HCT116 (cell line): ENCODE data around the gene SORL1-AS1.

Source experiments
- ATAC-seq: fragments of 200-7000 bp; cut with Tn5 transposase; 2 replicates; pipeline ENCODE4 v1.9.1; 2020; ENCODE audit warnings: mild to moderate bottlenecking, moderate library complexity
- BruUV-seq: library from RNA; stranded (reverse); fragments of 400-500 nt; replicated peaks from 2 replicates; lab custom pipeline; 2021; lab: Mats Ljungman, UMichigan
- CTCF ChIA-PET: fragments of 300-600 bp; sonication (Branson Sonifier 250); formaldehyde crosslinking; loops from one replicate; lab custom pipeline; 2021; ENCODE audit warnings: antibody characterized with exemption; lab: Charles Lee
- POLR2A ChIA-PET: fragments of 300-600, 350-600 bp; sonication (Branson Sonifier 250); formaldehyde crosslinking; loops from one replicate; lab custom pipeline; 2021; ENCODE audit warnings: antibody characterized with exemption; lab: Charles Lee
- RAD21 ChIA-PET, 2 experiments: fragments of 300-600 bp; sonication (Branson Sonifier 250); formaldehyde crosslinking; loops; one replicate each; lab custom pipeline; 2023; ENCODE audit warnings: low total read pairs in 2 of 2; ENCODE audit not compliant: uncharacterized antibody in 2 of 2, unreplicated experiment in 2 of 2, low non-redundant PET in 1 of 2; lab: Charles Lee
- DNase-seq: peaks from one replicate; pipeline ENCODE4 v3.0.0-alpha.2; 2010; ENCODE audit warnings: low read depth, low spot score
- H2AFZ ChIP-seq: fragments of 200-600 bp; shearing (Covaris generic), sonication (generic); 2 replicates; pipeline ENCODE4 v1.6.1; 2017; ENCODE audit warnings: low read depth, mixed run types, mixed read lengths, antibody characterized with exemption, low read length; ENCODE audit not compliant: poor library complexity, severe bottlenecking
- H3K27ac ChIP-seq: 2 replicates; pipeline ENCODE4 v1.5.1; 2012; ENCODE audit warnings: low read depth, low read length
- H3K27me3 ChIP-seq: fragments of 200-600 bp; sonication (generic); 2 replicates; pipeline ENCODE4 v1.6.1; 2016; ENCODE audit warnings: mixed run types, low read length, mixed read lengths; ENCODE audit not compliant: insufficient read depth
- H3K36me3 ChIP-seq, 2 experiments: fragments of 200-500 bp in 1 of 2; fragments of 200-600 bp in 1 of 2; sonication (Bioruptor generic) in 1 of 2; sonication (generic) in 1 of 2; 2 replicates each; pipeline versions ENCODE4 v1.5.1 to v1.6.1; 2014 to 2016; ENCODE audit warnings: low read length in 2 of 2, inconsistent platforms in 1 of 2, mixed read lengths in 1 of 2, mixed run types in 1 of 2; ENCODE audit not compliant: insufficient read depth in 2 of 2, control insufficient read depth in 1 of 2
- H3K4me1 ChIP-seq, 2 experiments: fragments of 200-600 bp in 1 of 2; sonication (generic) in 1 of 2; 2 replicates each; pipeline versions ENCODE4 v1.5.1 to v1.6.1; 2012 to 2017; ENCODE audit warnings: low read length in 2 of 2, inconsistent platforms in 1 of 2, mild to moderate bottlenecking in 1 of 2, mixed read lengths in 1 of 2, mixed run types in 1 of 2, moderate library complexity in 1 of 2; ENCODE audit not compliant: insufficient read depth in 2 of 2, control insufficient read depth in 1 of 2
- H3K4me2 ChIP-seq: fragments of 200-600 bp; sonication (generic); 2 replicates; pipeline ENCODE4 v1.6.1; 2017; ENCODE audit warnings: mixed run types, low read length, mixed read lengths
- H3K4me3 ChIP-seq, 2 experiments: fragments of 200-600 bp in 1 of 2; sonication (generic) in 1 of 2; replicated peaks in 1 of 2; 2 replicates each; pipeline ENCODE4 v1.5.1; 2011 to 2016; ENCODE audit warnings: low read length in 2 of 2, control low read depth in 1 of 2, low read depth in 1 of 2, mild to moderate bottlenecking in 1 of 2, mixed read lengths in 1 of 2, mixed run types in 1 of 2
- H3K79me2 ChIP-seq: fragments of 200-600 bp; sonication (generic); 2 replicates; pipeline ENCODE4 v1.6.1; 2017; ENCODE audit warnings: mild to moderate bottlenecking, mixed run types, low read length, moderate library complexity, mixed read lengths; ENCODE audit not compliant: insufficient read depth
- H3K9ac ChIP-seq: fragments of 200-600 bp; sonication (generic); 2 replicates; pipeline ENCODE4 v1.6.1; 2016; ENCODE audit warnings: low read length, mixed read lengths
- H3K9me2 ChIP-seq: fragments of 200-600 bp; sonication (generic), shearing (Covaris generic); 2 replicates; pipeline ENCODE4 v1.6.1; 2017; ENCODE audit warnings: mixed run types, mild to moderate bottlenecking, moderate library complexity; ENCODE audit not compliant: insufficient read depth
- H3K9me3 ChIP-seq, 2 experiments: fragments of 200-500 bp in 1 of 2; fragments of 200-600 bp in 1 of 2; sonication (Bioruptor generic) in 1 of 2; sonication (generic) in 1 of 2; 2 replicates each; pipeline ENCODE4 v1.6.1; 2014 to 2017; ENCODE audit warnings: low read length in 2 of 2, mixed read lengths in 2 of 2, inconsistent platforms in 1 of 2, low read depth in 1 of 2, mild to moderate bottlenecking in 1 of 2, mixed run types in 1 of 2, moderate library complexity in 1 of 2; ENCODE audit not compliant: control insufficient read depth in 1 of 2, insufficient read depth in 1 of 2
- H4K20me1 ChIP-seq: fragments of 200-600 bp; sonication (generic), shearing (Covaris generic); 2 replicates; pipeline ENCODE4 v1.6.1; 2017; ENCODE audit warnings: mixed run types, mild to moderate bottlenecking, moderate library complexity; ENCODE audit not compliant: insufficient read depth
- CBX3 ChIP-seq: IDR thresholded peaks from 2 replicates; pipeline ENCODE4 v1.6.1; 2012; ENCODE audit warnings: low read depth
- EGR1 ChIP-seq: IDR thresholded peaks from 2 replicates; pipeline ENCODE4 v1.6.1; 2012; ENCODE audit warnings: low read depth
- EZH2 ChIP-seq: fragments of 200-600 bp; sonication (generic); IDR thresholded peaks from 2 replicates; pipeline ENCODE4 v1.6.1; 2017; ENCODE audit warnings: antibody characterized with exemption, mixed run types
- EZH2phosphoT487 ChIP-seq: fragments of 200-600 bp; IDR thresholded peaks from 2 replicates; pipeline ENCODE4 v1.6.1; 2018; ENCODE audit warnings: antibody characterized with exemption, borderline replicate concordance
- SP1 ChIP-seq: IDR thresholded peaks from 2 replicates; pipeline ENCODE4 v1.6.1; 2012; ENCODE audit warnings: low read depth
- intact Hi-C: fragments of 100-400 bp; cut with micrococcal nuclease; formaldehyde crosslinking; loops from 2 replicates; pipeline ENCODE4 v1.10.0; 2022
- TF ChIP-seq, protein P1 (sequence below): IDR thresholded peaks from 2 replicates; pipeline ENCODE4 v1.6.1; 2012

The SORL1-AS1 gene

DNA sequence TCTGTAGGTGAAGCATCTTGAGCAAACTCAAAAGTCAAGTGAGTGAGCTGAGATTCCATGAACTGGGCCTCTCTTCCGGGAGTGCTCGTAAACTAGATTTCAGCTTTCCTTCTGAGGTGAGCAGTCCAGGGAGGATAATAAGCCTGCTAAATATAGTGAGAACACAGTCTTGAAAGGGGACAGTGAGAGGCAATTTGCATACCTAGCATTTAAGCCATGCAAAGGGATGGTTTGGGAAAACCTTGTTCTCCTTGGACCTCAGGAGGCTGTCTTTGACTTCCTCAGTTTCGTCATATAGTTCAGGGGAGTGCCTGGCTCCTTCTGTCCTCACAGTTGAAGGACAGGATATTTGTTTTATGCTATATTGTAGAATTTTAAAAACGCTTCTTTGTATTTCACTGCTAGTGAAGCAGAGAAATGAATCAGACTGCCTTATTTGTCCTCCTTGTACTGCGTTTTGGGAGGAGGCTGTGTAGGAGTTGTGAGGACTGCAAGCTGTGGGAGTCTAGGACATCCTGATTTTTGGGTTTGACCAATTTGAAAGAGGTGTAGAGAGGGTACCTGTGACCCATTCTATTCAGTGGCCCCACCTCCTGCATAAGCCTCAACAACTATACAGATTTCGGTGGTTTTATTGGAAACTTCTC is 11.0 kb upstream of the SORL1-AS1 start:
- peak overlapping the region; percentile 66 for H3K4me2 ChIP-seq
- CTCF ChIA-PET, result interaction anchor here (1.1 kb wide), 1 partner anchor 13 kb away, joined by 3 read pairs; no protein-coding TSS in a partner anchor

DNA sequence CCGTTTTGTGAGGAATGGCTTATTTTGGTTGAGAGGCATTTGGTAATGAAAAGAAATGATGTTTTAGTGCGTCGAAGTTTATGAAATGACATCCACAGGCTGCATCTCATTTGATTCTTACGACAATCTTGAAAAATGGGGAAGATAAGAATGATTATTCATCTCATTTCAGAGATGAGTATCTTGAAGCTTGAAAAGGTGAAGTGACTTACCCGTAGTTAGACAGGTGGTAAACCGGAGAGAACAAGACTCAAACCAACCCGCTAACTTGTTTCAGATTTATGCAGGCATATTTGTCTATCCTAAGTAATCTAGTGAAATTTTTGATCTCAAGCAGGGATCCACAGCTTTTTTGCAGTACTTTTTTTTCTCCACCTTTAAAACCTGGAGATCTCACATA is 9.1 kb upstream of the SORL1-AS1 start:
- Histone ChIP-seq H3K27me3 (no peaks in the 10 kb centered on the region), H2AFZ (no peak overlapping the region)
- intact Hi-C loops, result no loop called here
- TF ChIP-seq EZH2 (no peak), SP1 (no peak)
- TF ChIP-seq, all 23 proteins: peak for 0
- Histone ChIP-seq H4K20me1 (no peaks in the 10 kb centered on the region), H3K79me2 (no peaks in the 10 kb centered on the region; the same call in 1 of the 2 replicates), H3K9ac (no peak overlapping the region), H3K27ac (no peak overlapping the region), H3K4me2 (no peak overlapping the region), H3K9me3 (no peaks in the 10 kb centered on the region), H3K4me1 (peaks cover 47 to 57% of the 10 kb centered on the region in 2 experiments), H3K9me2 (no peaks in the 10 kb centered on the region), H3K4me3 (no peak overlapping the region), H3K36me3 (no peaks in the 10 kb centered on the region)
- POLR2A ChIA-PET, result no interaction called here
- DNase-seq (no peak), ATAC-seq (no peak)
- BruUV-seq, result no TSS peak
- RAD21 ChIA-PET, result no interaction called here
- CTCF ChIA-PET, result interaction anchor here (1.1 kb wide), 1 partner anchor 11 kb away, joined by 3 read pairs; no protein-coding TSS in a partner anchor

More for the DNA sequence above, 11.0 kb upstream of the SORL1-AS1 start:
- H3K9me3 ChIP-seq, result no peaks in the 10 kb centered on the region
- ChIA-PET POLR2A (no interaction called here), RAD21 (interaction anchor here (0.5 to 1.0 kb wide), 2 partner anchors 121 to 128 kb away, joined by 3 to 5 read pairs; no protein-coding TSS in a partner anchor)
- no peak overlapping the region for H2AFZ ChIP-seq
- no peak for DNase-seq
- peak overlapping the region; percentile 78 for H3K27ac ChIP-seq
- no peak overlapping the region for H3K9ac ChIP-seq
- H3K9me2 ChIP-seq, result no peaks in the 10 kb centered on the region
- ATAC-seq, result no peak
- H4K20me1 ChIP-seq, result no peaks in the 10 kb centered on the region
- intact Hi-C loops, result no loop called here
- no TSS peak for BruUV-seq
- H3K36me3 ChIP-seq, result no peaks in the 10 kb centered on the region
- H3K79me2 ChIP-seq, result no peaks in the 10 kb centered on the region; the same call in 1 of the 2 replicates
- H3K4me3 ChIP-seq, result peak overlapping the region in 1 of 2 experiments; percentile 32; a peak in 1 of 4 replicates
- peaks cover 59 to 70% of the 10 kb centered on the region in 2 experiments for H3K4me1 ChIP-seq
- TF ChIP-seq EGR1, result no peak
- TF ChIP-seq CBX3, result no peak
- TF ChIP-seq, protein P1, sequence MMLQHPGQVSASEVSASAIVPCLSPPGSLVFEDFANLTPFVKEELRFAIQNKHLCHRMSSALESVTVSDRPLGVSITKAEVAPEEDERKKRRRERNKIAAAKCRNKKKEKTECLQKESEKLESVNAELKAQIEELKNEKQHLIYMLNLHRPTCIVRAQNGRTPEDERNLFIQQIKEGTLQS, result no peak
- TF ChIP-seq EZH2phosphoT487, result no peak
- H3K27me3 ChIP-seq, result no peaks in the 10 kb centered on the region
